Activated CD4-positive, CD25-positive, alpha-beta regulatory T cell (primary cell): ENCODE data around the gene SLCO1B1.
"Not testable (repeated sequence)": the region's sequence is repeated elsewhere in the genome, so short reads cannot be mapped to it uniquely, and the experiment has no call there.

Experiments
- DNase-seq, 4 experiments: peaks; one replicate each; lab custom pipeline; 2025; lab: John Stamatoyannopoulos, UW

SLCO1B1 gene, protein sequence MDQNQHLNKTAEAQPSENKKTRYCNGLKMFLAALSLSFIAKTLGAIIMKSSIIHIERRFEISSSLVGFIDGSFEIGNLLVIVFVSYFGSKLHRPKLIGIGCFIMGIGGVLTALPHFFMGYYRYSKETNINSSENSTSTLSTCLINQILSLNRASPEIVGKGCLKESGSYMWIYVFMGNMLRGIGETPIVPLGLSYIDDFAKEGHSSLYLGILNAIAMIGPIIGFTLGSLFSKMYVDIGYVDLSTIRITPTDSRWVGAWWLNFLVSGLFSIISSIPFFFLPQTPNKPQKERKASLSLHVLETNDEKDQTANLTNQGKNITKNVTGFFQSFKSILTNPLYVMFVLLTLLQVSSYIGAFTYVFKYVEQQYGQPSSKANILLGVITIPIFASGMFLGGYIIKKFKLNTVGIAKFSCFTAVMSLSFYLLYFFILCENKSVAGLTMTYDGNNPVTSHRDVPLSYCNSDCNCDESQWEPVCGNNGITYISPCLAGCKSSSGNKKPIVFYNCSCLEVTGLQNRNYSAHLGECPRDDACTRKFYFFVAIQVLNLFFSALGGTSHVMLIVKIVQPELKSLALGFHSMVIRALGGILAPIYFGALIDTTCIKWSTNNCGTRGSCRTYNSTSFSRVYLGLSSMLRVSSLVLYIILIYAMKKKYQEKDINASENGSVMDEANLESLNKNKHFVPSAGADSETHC

DNA sequence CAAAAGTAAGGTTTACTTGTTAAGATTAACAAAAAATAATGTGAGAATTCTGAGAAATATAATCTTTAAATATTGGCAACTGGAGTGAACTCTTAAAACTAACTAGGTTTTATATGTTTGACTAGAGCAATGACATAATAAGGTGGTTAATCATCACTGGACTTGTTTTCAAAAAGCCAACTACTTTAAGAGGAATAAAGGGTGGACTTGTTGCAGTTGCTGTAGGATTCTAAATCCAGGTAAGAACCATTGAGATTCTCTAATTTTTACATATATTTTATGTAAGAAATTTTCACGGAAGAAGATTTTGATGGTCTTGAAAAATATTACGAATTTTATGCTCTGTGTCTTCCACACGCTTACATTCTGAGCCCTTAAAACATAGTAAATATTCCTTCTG is at the start of gene SLCO1B1:
TSS of gene SLCO1B1 (plus strand) at position 197 of the 400 bp plus-strand sequence. CDS start 10,381 bp downstream, outside the sequence.
- DNase-seq: no peak

DNA sequence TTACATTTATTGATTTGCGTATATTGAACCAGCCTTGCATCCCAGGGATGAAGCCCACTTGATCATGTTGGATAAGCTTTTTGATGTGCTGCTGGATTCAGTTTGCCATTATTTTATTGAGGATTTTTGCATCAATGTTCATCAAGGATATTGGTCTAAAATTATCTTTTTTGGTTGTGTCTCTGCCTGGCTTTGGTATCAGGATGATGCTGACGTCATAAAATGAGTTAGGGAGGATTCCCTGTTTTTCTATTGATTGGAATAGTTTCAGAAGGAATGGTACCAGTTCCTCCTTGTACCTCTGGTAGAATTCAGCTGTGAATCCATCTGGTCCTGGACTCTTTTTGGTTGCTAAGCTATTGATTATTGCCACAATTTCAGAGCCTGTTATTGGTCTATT is 46.2 kb upstream of the SLCO1B1 start:
- not testable (repeated sequence) for DNase-seq

DNA sequence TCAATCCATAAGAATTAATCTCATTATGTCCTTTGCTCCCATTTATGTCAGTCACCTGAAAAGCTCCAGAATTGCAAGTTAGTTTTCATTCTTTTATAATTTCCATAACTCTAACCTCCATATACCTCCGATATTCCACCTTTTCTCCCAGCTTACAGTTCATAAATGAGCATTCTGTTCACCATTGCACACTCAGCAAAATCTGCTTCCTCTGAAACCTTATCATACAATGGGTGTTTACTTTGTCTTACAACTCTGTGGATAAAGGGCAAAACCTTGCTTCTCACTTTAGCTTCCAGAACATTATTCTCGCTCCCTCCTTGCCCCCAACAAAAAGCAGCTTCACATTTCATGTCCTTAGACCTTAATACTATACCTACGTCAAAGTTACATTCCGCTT is 19.3 kb upstream of the SLCO1B1 start:
- no peak for DNase-seq

DNA sequence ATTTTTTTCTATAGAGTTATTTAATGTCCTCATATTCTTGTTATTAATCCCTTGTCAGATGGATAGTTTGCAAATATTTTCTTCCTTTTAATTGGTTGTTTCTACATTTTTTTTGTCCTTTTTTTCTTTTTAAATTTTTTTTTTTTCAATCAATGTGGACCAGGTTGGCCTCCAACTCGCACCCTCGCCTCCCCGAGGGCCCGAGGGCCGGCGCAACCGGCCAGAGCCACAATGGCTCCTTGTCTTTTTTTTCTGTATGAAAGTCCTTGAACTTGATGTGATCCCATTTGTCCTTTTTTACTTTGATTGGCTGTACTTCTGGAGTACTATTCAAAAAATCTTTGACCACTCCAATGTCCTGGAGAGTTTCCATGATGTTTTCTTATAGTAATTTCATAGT is 17.7 kb upstream of the SLCO1B1 start:
- no peak for DNase-seq

DNA sequence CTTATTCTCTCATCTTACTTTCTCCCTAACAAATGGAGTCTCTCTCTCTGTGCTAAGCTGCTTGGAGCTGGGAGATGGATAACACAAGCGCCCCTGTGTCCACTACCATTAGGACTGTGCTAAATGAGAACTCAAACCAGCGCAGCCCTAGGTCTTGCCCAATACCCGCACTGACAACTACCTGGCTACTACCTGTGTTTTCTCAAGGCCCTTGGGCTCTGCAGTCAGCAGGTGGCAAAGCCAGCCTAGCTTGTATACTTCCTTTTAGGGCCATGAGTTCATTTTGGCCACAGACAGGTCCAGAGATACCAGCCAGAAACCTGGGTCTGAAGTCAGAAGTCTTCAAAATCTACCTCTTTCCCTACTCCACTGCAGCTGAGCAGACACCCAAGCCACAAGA is 13.0 kb upstream of the SLCO1B1 start:
- DNase-seq: no peak

DNA sequence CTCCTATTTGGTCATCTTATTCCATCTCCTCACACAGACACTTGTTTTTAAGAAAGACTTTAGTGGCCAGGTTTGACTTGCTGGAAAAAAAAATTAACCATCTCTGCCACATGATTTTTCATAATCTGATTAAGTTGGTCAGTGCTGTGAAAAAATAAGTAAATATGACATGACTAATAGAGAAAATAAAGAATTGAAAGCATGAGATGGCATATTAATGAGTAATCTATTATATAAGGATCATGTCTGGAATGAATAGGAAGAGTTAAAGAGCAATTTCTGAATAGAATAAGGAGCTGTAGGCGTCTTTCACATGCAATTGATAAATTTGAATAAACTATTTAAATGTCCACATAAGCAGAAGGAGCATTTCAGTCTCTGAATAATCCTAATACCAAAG is 12.2 kb upstream of the SLCO1B1 start:
- DNase-seq: no peak

DNA sequence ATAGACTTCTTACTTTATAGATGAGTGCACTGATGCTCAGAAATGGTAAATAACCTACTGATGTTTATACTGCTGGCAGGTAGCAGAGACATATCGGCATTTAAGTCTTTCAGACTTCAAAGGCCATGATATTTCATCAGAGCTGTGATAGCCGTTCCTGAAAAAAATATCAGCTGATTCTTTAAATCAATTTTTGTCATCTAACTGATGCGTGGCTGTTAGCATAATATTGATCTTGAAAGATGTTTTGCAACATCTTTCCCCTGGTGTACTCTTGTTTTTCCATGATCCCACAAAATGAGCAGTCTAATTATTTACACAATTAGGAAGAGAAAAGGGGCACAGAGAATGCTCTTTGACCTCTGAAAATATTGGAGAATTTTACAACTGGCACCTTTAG is 1.6 kb upstream of the SLCO1B1 start:
- DNase-seq: no peak

DNA sequence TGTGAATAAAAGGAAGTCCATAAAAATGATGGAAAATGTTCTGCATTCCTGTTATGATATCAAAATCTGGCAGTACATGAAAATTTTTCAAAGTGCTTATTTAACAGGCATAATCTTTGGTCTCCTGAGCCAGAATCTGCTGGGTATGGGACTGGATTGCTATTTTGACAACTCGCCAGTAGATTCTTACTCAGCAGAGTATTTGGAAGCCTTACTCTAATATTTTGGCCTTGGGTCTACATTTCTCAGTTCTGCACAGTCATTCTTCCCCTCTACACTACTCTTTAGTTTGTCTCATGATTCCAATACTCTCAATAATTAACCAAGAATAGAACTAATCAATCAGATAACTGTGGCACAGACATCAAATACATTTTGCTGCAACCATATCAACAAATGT is 1.1 kb upstream of the SLCO1B1 start:
- no peak for DNase-seq

DNA sequence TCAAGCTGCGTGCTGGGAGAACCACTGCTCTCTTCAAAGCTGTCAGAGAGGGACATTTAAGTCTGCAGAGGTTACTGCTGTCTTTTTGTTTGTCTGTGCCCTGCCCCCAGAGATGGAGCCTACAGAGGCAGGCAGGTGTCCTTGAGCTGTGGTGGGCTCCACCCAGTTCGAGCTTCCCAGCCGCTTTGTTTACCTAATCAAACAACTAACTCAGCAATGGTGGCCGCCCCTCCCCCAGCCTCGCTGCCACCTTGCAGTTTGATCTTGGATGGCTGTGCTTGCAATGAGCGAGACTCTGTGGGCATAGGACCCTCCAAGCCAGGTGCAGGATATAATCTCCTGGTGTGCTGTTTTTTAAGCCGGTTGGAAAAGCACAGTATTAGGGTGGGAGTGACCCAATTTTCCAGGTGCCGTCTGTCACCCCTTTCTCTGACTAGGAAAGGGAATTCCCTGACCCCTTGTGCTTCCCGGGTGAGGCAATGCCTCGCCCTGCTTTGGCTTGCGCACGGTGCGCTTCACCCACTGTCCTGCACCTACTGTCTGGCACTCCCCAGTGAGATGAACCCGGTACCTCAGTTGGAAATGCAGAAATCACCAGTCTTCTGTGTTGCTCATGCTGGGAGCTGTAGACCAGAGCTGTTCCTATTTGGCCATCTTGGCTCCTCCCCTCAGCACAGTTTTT is 6.5 kb downstream of the SLCO1B1 start:
- DNase-seq: not testable (repeated sequence)

DNA sequence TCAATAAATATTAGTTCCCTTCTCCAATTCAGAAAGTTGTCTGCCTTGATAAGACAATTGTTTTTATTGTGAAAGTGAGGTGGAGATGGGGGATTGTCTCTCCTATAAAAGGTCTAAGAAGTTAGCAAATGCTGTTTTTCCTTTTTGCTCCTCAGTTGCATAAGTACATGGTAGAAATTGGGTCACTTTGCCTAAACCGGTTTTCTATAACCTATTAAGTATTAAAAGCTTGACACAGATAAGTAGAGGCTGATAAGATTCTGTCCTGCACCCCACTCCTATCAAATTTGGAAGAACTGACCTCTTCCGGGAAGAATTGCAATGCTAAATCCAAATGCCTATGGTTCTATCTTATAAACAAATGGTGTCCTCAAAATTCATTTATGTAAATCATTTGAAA is 7.0 kb downstream of the SLCO1B1 start:
- no peak for DNase-seq

DNA sequence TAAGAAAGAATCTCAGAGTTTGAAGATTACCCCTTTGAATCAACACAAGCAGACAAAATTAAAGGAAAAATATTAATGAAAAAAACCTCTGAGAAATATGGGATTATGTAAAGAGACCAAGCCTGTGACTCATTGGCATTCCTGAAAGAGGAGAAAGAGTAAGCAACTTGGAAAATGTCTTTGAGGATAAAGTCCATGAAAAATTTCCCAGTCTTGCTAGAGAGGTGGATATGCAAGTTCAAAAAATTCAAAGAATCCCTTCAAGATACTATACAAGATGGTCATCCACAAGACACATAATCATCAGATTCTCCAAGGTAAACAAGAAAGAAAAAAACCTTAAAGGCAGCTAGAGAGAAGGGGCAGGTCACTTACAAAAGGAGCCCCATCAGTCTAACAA is 13.3 kb downstream of the SLCO1B1 start:
- DNase-seq: no peak

DNA sequence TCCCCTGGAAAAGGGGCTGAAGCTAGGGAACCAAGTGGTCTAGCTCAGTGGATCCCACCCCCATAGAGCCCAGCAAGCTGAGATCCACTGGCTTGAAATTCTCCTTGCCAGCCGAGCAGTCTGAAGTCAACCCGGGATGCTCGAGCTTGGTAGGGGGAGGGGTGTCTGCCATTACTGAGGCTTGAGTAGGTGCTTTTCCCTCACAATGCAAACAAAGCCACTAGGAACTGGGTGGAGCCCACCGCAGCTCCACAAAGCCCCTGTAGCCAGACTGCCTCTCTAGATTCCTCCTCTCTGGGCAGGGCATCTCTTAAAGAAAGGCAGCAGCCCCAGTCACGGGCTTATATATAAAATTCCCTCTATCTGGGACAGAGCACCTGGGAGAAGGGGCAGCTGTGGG is 18.9 kb downstream of the SLCO1B1 start:
- DNase-seq: not testable (repeated sequence)

DNA sequence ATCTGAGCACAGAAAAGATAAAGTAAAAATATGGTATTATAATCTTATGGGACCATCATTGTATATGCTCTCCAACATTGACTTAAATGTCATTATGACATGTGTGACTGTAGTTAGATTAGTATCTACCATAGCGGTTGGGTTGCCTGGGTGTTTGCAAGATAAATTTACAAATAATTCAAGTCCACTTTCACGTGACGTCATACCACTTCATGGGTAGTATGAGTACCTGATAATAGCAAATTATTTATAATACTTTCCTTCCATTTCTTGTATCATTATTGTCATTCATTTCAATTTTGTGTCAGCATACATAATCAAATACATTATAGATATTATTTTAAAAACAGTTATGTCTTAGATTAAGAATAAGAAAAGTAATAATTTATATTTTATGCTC is 20.2 kb downstream of the SLCO1B1 start:
- no peak for DNase-seq

DNA sequence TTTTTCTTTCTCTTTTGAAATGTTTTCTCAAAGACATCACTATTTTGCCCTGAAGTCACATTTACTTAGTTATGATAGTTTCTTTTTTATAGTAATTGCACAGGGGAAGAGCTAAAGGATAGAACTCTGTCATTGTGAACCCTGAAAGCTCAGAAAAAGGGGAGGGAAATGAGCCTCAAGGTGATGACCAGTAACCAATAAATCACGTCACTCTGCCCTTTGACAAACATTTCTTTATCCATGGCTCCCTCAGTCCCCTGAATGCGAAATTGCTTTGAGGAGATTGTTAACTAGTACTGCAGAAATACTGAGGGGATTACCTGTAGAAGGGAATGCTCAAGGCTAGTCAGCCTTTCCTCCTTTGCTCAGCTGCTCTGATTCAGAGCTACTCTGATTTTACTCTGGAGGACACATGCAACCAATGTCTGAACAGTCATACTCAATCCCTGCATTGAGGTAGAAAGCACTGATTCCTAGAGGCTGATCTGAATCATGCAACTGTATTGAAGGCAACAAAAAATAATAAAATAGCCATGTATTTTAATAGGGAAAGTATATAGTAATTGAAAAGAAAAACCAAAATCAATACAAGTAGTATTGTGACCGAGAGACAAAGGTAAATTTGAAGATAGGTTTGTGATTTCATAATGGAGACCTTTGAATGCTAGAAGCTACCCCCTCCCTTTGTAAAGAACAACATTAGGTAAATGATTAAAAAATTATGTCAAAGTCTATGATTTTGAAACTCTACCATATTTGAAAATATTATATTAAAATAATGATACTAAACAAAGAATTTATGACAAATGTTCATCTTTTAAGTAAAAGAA is 24.7 kb downstream of the SLCO1B1 start:
- DNase-seq: no peak

DNA sequence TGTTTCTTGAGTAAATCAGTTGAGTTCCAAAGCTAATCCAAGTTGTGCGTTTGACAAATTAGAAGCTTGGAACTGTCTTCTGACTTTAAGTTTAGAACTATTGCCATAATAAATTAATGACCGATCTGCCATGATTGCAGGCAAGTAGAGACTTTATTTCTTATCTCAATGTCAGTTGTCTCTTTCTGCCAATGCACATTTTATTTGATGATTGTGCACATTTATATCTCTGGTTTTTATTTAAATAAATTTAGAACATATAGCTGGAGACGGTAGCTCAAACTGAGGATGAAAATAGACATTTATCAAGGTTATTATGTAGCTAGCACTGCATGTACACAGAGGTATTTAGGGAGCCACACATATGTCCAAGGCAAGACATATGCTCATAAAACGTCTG is 34.1 kb downstream of the SLCO1B1 start:
- no peak for DNase-seq

DNA sequence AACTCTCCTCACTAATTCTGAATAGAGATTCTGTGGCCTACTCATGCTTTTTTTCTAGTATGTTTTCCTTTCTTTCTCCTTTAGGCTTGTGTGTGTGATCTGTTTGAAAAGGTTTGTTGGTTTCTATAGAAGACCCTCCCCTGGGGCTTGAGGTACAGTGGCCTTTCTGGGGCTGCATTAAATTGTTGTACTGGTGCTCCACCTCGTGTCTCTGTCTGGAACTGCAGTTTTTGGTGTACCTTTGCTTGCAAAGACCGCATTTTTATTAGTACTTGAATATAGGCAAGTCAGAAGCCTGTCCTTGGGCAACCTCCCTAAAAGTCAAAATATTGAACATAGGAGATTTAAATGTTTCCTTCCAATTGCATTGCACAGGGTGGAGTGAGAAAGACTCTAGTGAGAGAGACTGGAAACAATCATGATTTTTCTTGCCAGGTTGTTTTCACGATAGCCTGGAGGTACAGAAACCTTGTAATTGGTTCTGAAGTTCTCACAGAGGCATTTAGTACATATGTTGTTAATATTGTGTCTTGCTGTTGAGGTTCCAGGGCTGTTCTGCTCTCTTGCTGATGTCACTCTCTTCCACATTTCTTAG is 39.0 kb downstream of the SLCO1B1 start:
- no peak for DNase-seq

DNA sequence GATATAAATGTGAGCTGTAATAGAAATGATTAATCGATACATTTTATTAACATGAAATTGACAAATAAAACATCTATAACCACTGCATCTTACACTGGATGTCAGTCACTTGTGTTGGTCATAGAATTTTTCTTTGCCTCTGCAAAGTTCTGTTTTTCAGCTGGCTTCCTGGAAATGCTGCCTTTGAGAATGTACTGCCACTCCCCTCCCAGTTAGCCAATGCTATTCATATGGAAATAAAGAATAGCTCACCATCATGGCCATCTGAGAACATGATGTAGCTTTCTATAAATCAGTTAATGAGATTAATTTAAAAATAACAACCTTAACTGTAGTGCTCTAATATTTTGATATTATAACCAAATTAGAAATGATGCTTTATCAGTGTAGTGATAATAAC is 41.1 kb downstream of the SLCO1B1 start:
- no peak for DNase-seq

DNA sequence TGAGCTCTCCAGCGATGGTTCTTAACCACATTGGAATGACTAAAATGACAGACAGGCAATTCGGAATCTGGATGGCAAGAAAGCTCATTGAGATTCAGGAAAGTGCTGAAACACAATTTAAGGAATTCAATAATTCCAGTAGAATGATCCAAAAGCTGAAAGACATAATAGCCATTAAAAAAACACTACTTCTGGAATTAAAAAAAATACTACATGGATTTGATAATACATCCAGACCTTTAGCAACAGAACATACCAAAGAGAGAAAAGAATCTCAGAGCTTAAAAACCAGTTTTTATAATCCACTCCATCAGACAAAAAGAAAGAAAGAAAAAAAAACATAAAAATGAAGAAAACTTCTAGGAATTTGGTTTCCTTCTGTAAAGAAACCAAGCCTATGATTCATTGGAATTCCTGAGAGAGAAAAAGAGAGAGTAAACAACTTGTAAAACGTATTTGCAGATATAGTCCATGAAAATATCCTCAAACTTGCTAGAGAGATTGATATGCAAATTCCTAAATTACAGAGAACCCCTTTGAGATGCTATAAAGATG is 52.8 kb downstream of the SLCO1B1 start:
- DNase-seq: no peak

DNA sequence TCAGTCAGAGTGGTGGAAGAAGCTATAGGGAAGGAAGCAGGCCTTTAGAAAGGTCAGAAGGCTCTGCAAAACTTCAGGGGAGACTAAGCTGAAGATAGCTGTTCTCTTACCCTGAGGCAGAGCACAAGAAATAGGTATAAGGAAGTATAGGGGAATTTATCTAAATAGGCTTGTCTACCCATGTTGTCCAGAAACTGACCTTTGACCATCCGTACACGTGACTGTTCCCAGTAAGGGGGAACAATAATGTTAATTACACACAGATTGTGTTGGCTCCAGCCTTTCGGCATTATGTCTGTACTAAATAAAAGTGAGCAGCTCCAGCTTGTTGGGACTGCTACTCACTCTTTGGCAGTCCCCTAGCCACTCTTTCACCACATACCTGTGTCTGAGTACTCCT is 59.0 kb downstream of the SLCO1B1 start:
- no peak for DNase-seq

DNA sequence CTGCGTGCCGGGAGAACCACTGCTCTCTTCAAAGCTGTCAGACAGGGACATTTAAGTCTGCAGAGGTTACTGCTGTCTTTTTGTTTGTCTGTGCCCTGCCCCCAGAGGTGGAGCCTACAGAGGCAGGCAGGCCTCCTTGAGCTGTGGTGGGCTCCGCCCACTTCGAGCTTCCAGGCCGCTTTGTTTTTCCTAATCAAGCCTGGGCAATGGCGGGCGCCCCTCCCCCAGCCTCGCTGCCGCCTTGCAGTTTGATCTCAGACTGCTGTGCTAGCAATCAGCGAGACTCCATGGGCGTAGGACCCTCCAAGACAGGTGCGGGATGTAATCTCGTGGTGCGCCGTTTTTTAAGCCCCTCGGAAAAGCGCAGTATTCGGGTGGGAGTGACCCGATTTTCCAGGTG is 83.4 kb downstream of the SLCO1B1 start:
- DNase-seq: not testable (repeated sequence)

DNA sequence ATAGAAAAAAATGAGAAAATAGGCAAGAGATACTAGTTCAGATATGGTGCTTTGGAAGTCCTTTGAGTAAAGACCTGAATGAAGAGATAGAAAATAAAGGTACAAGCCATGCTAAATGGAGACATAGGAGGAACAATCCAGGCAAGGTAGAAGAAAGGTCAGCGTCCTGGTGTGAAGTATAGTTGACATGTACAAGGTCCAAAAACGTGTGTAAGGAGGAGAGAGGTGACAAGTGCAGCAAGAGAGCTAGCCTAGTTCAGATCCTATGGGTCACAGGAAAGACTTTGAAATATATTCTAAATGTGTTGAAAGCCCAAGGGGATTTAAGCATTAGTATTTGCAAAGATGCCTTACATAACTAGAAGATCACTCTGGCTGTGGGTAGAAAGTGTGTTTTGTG is 88.2 kb downstream of the SLCO1B1 start:
- no peak for DNase-seq
